HL-60/S4 treated with retinoic acid at 250 ng/mL for 4 days and 3 days (cell line): ENCODE data around the gene KCTD16.

ENCODE experiments used
- in situ Hi-C: fragments of 300-500 bp; cut with MboI; formaldehyde crosslinking; loops from 2 replicates; pipeline ENCODE4 v1.7.0; 2022; ENCODE audit warnings: low sequenced_read_pairs

The KCTD16 gene

GRCh38 chr5:144451187-144451973 lies 280.7 kb downstream of the KCTD16 start:
- in situ Hi-C loops, result no loop called here

GRCh38 chr5:144453753-144454152 lies 283.1 kb downstream of the KCTD16 start:
- in situ Hi-C loops, result no loop called here

GRCh38 chr5:144457160-144457559 lies 286.5 kb downstream of the KCTD16 start:
- in situ Hi-C loops, result no loop called here

GRCh38 chr5:144458216-144458615 lies 287.5 kb downstream of the KCTD16 start:
- in situ Hi-C loops, result no loop called here

GRCh38 chr5:144460600-144460999 lies 289.9 kb downstream of the KCTD16 start:
- in situ Hi-C loops, result no loop called here

GRCh38 chr5:144462577-144462976 lies 291.9 kb downstream of the KCTD16 start:
- in situ Hi-C loops, result no loop called here

GRCh38 chr5:144463481-144464223 lies 293.0 kb downstream of the KCTD16 start:
- in situ Hi-C loops, result no loop called here

- in situ Hi-C loops, result no loop called here
These were observed 293.6 kb downstream of the KCTD16 start for GRCh38 chr5:144464306-144464705.

GRCh38 chr5:144465441-144465840 lies 294.8 kb downstream of the KCTD16 start:
- in situ Hi-C loops, result no loop called here

- in situ Hi-C loops, result no loop called here
These were observed 297.1 kb downstream of the KCTD16 start for GRCh38 chr5:144467792-144468191.

GRCh38 chr5:144468571-144468970 lies 297.9 kb downstream of the KCTD16 start:
- in situ Hi-C loops, result no loop called here

GRCh38 chr5:144469106-144469505 lies 298.4 kb downstream of the KCTD16 start:
- in situ Hi-C loops, result no loop called here

- in situ Hi-C loops, result no loop called here
These were observed 301.5 kb downstream of the KCTD16 start for GRCh38 chr5:144472221-144472620.

- in situ Hi-C loops, result no loop called here
These were observed 303.0 kb downstream of the KCTD16 start for GRCh38 chr5:144473650-144474049.

- in situ Hi-C loops, result no loop called here
These were observed 307.9 kb downstream of the KCTD16 start for GRCh38 chr5:144478565-144478964.

- in situ Hi-C loops, result no loop called here
These were observed 311.2 kb downstream of the KCTD16 start for GRCh38 chr5:144481861-144482260.

GRCh38 chr5:144484124-144484897 lies 313.6 kb downstream of the KCTD16 start:
- in situ Hi-C loops, result no loop called here

GRCh38 chr5:144485540-144485939 lies 314.9 kb downstream of the KCTD16 start:
- in situ Hi-C loops, result no loop called here

GRCh38 chr5:144487207-144487606 lies 316.5 kb downstream of the KCTD16 start:
- in situ Hi-C loops, result no loop called here

- in situ Hi-C loops, result no loop called here
These were observed 317.1 kb downstream of the KCTD16 start for GRCh38 chr5:144487761-144488160.

GRCh38 chr5:144503123-144503522 lies 332.4 kb downstream of the KCTD16 start:
- in situ Hi-C loops, result no loop called here
